Mesenchymal stem cell (in vitro differentiated cells and primary cell): ENCODE data around the gene PPP1R26.

Experiments used
- DNase-seq: peaks from one replicate; pipeline ENCODE4 v3.0.0-alpha.2; 2013
- H2AFZ ChIP-seq: one replicate; pipeline ENCODE4 v1.6.1; 2013; ENCODE audit warnings: low read depth, mild to moderate bottlenecking, control low read depth, inconsistent platforms, low read length, moderate library complexity
- H2AK5ac ChIP-seq: 2 replicates; pipeline ENCODE4 v1.6.1; 2013; ENCODE audit warnings: low read length, moderate library complexity, mild to moderate bottlenecking, inconsistent platforms; ENCODE audit not compliant: severe bottlenecking
- H2BK120ac ChIP-seq: one replicate; pipeline ENCODE4 v1.6.1; 2013; ENCODE audit warnings: low read depth, mild to moderate bottlenecking, inconsistent platforms, low read length, moderate library complexity
- H2BK12ac ChIP-seq, 2 experiments: one replicate each; pipeline ENCODE4 v1.6.1; 2013; ENCODE audit warnings: inconsistent platforms in 2 of 2, low read length in 2 of 2, mild to moderate bottlenecking in 2 of 2, moderate library complexity in 2 of 2, control low read depth in 1 of 2
- H2BK15ac ChIP-seq: one replicate; pipeline ENCODE4 v1.6.1; 2013; ENCODE audit warnings: mild to moderate bottlenecking, low read depth, inconsistent platforms; ENCODE audit not compliant: poor library complexity, severe bottlenecking
- H2BK5ac ChIP-seq: 2 replicates; pipeline ENCODE4 v1.6.1; 2013; ENCODE audit warnings: low read depth, mild to moderate bottlenecking, low read length, control low read depth, inconsistent platforms; ENCODE audit not compliant: poor library complexity, severe bottlenecking
- H3K14ac ChIP-seq, 2 experiments: one replicate each; pipeline ENCODE4 v1.6.1; 2013; ENCODE audit warnings: inconsistent platforms in 2 of 2, low read length in 2 of 2, control low read depth in 1 of 2, mild to moderate bottlenecking in 1 of 2, moderate library complexity in 1 of 2
- H3K18ac ChIP-seq, 2 experiments: one replicate each; pipeline ENCODE4 v1.6.1; 2013; ENCODE audit warnings: inconsistent platforms in 2 of 2, low read length in 2 of 2, control low read depth in 1 of 2, low read depth in 1 of 2, mild to moderate bottlenecking in 1 of 2
- H3K23ac ChIP-seq, 2 experiments: one replicate each; pipeline ENCODE4 v1.6.1; 2013; ENCODE audit warnings: inconsistent platforms in 2 of 2, low read length in 2 of 2, mild to moderate bottlenecking in 2 of 2, moderate library complexity in 2 of 2, control low read depth in 1 of 2
- H3K27ac ChIP-seq: 2 replicates; pipeline ENCODE4 v1.5.1; 2013; ENCODE audit warnings: mild to moderate bottlenecking, moderate library complexity, low read length, control low read depth, inconsistent platforms; ENCODE audit not compliant: poor library complexity, severe bottlenecking
- H3K27me3 ChIP-seq, 2 experiments: 2 replicates each; pipeline versions ENCODE4 v1.6.1 to v1.7.0; 2013; ENCODE audit warnings: low read length in 2 of 2, mild to moderate bottlenecking in 2 of 2, moderate library complexity in 2 of 2, control low read depth in 1 of 2, inconsistent platforms in 1 of 2; ENCODE audit not compliant: control insufficient read depth in 1 of 2, insufficient read depth in 1 of 2
- H3K36me3 ChIP-seq, 2 experiments: 2 replicates each; pipeline versions ENCODE4 v1.6.1 to v1.7.0; 2013; ENCODE audit warnings: low read length in 2 of 2, control low read depth in 1 of 2, inconsistent platforms in 1 of 2, low read depth in 1 of 2, mild to moderate bottlenecking in 1 of 2; ENCODE audit not compliant: insufficient read depth in 2 of 2, control insufficient read depth in 1 of 2
- H3K4ac ChIP-seq, 2 experiments: one replicate each; pipeline ENCODE4 v1.6.1; 2013; ENCODE audit warnings: inconsistent platforms in 2 of 2, low read length in 2 of 2, mild to moderate bottlenecking in 2 of 2, moderate library complexity in 2 of 2, control low read depth in 1 of 2, low read depth in 1 of 2
- H3K4me1 ChIP-seq: 2 replicates; pipeline ENCODE4 v1.6.1; 2013; ENCODE audit warnings: low read depth, low read length, control low read depth; ENCODE audit not compliant: control insufficient read depth, insufficient read depth
- H3K4me2 ChIP-seq: 2 replicates; pipeline ENCODE4 v1.6.1; 2013; ENCODE audit warnings: low read length, mild to moderate bottlenecking, inconsistent platforms; ENCODE audit not compliant: poor library complexity, severe bottlenecking
- H3K4me3 ChIP-seq, 2 experiments: 2 replicates each; pipeline versions ENCODE4 v1.5.1 to v1.7.0; 2013; ENCODE audit warnings: low read length in 2 of 2, mild to moderate bottlenecking in 2 of 2, control low read depth in 1 of 2, low read depth in 1 of 2; ENCODE audit not compliant: insufficient read depth in 1 of 2
- H3K79me1 ChIP-seq: replicated peaks from 2 replicates; pipeline ENCODE4 v1.6.1; 2013; ENCODE audit warnings: mild to moderate bottlenecking, control low read depth, low read length, inconsistent platforms; ENCODE audit not compliant: poor library complexity, severe bottlenecking
- H3K9ac ChIP-seq: 2 replicates; pipeline ENCODE4 v1.7.0; 2013; ENCODE audit warnings: mild to moderate bottlenecking, low read length, moderate library complexity
- H3K9me3 ChIP-seq: 2 replicates; pipeline ENCODE4 v1.7.0; 2013; ENCODE audit warnings: mild to moderate bottlenecking, low read length; ENCODE audit not compliant: control insufficient read depth
- H4K8ac ChIP-seq: one replicate; pipeline ENCODE4 v1.6.1; 2013; ENCODE audit warnings: inconsistent platforms, mild to moderate bottlenecking, low read length, moderate library complexity
- H4K91ac ChIP-seq: one replicate; pipeline ENCODE4 v1.6.1; 2013; ENCODE audit warnings: mild to moderate bottlenecking, low read length, inconsistent platforms
- WGBS: methylation state at CpG from one replicate; pipeline ENCODE4 v1.1.7; 2013; ENCODE audit warnings: mixed read lengths; 5-methylcytosine and 5-hydroxymethylcytosine counted together

The PPP1R26 gene

DNA sequence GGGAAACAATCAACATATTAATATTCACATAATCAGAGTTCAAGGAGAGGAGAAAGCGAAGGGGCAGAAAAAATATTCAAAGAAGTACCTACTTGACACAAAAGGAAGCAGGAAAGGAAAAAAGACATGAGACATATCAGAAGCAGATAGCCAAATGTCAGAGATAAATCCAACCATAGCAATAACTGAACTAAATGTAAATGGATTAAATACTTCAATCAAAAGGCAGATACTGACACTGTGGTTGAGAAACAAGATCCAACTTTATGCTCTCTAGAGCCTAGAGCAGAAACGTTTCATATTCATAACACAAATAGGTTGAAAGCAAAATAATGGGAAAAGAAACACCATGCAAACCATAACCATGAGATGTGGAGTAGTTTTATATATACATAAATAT lies 29.9 kb downstream of the PPP1R26 start:
- Histone ChIP-seq H3K27me3 (peaks cover 0 to 5% of the 10 kb centered on the region in 2 experiments), H3K79me1 (peaks cover 10% of the 10 kb centered on the region), H2BK12ac (no peak overlapping the region), H3K9me3 (peaks cover 7% of the 10 kb centered on the region), H2AFZ (no peak overlapping the region), H3K18ac (no peak overlapping the region), H3K9ac (no peak overlapping the region), H2AK5ac (no peak overlapping the region), H3K27ac (no peak overlapping the region), H3K4me2 (no peak overlapping the region), H2BK5ac (no peak overlapping the region), H4K8ac (no peak overlapping the region), H3K4me1 (peaks cover 17% of the 10 kb centered on the region), H2BK120ac (no peak overlapping the region), H3K4ac (no peak overlapping the region), H3K4me3 (no peak overlapping the region), H3K14ac (no peak overlapping the region), H2BK15ac (no peak overlapping the region), H3K36me3 (peaks cover 9 to 19% of the 10 kb centered on the region in 2 experiments), H4K91ac (no peak overlapping the region), H3K23ac (no peak overlapping the region)
- WGBS = no CpG with 5 or more reads among the region's 2 CpGs
- DNase-seq = no peak

DNA sequence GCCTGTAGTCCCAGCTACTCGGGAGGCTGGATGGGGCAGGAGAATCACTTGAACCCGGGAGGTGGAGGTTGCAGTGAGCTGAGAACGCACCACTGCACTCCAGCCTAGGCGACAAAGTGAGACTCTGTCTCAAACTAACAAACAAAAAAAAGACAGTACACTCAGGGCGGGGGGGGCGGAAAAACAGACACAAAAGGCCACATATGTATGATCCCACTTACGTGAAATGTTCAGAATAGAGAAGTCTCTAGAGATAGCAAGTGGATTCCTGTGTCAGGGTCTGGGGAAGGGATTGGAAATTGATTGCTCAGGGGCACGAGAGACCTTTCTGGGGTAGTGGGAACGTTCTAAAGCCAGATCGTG lies 32.6 kb downstream of the PPP1R26 start:
- no peak overlapping the region for H3K4me2 ChIP-seq
- no peaks in the 10 kb centered on the region for H3K4me1 ChIP-seq
- no peak overlapping the region for H3K14ac ChIP-seq
- H3K27ac ChIP-seq = no peak overlapping the region
- no peak overlapping the region for H3K9ac ChIP-seq
- H3K4ac ChIP-seq = no peak overlapping the region
- no peak overlapping the region for H2BK5ac ChIP-seq
- H2AFZ ChIP-seq = no peak overlapping the region
- H4K8ac ChIP-seq = no peak overlapping the region
- H2BK12ac ChIP-seq = no peak overlapping the region
- no peak overlapping the region for H3K23ac ChIP-seq
- no peak for DNase-seq
- no peak overlapping the region for H2AK5ac ChIP-seq
- no peak overlapping the region for H2BK120ac ChIP-seq
- 88% methylated on average over 9 of the region's 10 CpGs for WGBS
- H3K18ac ChIP-seq = no peak overlapping the region
- H3K4me3 ChIP-seq = no peak overlapping the region
- no peaks in the 10 kb centered on the region for H3K36me3 ChIP-seq
- peaks cover 0 to 21% of the 10 kb centered on the region in 2 experiments for H3K27me3 ChIP-seq
- no peak overlapping the region for H2BK15ac ChIP-seq
- H3K79me1 ChIP-seq = no peaks in the 10 kb centered on the region
- H3K9me3 ChIP-seq = peaks cover 7% of the 10 kb centered on the region
- H4K91ac ChIP-seq = no peak overlapping the region

DNA sequence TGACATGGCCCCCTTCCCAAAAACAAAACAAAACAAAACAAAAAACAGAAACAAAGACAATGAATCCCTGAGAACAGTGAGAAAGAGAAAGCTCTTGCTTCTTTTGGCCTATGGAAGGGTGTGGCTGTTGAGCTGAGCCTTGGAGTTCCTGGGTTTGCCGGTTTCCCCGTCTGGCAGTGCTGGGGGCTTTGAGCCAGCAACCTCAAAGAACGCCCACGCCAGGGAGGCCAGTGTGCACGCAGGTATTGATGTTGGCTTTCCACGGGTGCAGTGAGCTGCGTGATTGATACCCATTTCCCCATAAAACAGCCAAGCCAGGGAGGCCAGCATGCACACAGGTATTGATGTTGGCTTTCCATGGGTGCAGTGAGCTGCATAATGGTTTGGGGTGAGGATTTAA lies 33.3 kb downstream of the PPP1R26 start:
- H4K91ac ChIP-seq = peak overlapping the region; percentile 29
- no peak overlapping the region for H3K14ac ChIP-seq
- no peak for DNase-seq
- no peak overlapping the region for H3K4me3 ChIP-seq
- no peak overlapping the region for H4K8ac ChIP-seq
- no peak overlapping the region for H2BK15ac ChIP-seq
- no peak overlapping the region for H3K18ac ChIP-seq
- H3K4me2 ChIP-seq = no peak overlapping the region
- no peaks in the 10 kb centered on the region for H3K4me1 ChIP-seq
- H3K23ac ChIP-seq = no peak overlapping the region
- no peak overlapping the region for H2BK5ac ChIP-seq
- H3K4ac ChIP-seq = no peak overlapping the region
- no peak overlapping the region for H2AK5ac ChIP-seq
- peaks cover 7% of the 10 kb centered on the region for H3K9me3 ChIP-seq
- no peak overlapping the region for H3K27ac ChIP-seq
- no peak overlapping the region for H2AFZ ChIP-seq
- no peak overlapping the region for H3K9ac ChIP-seq
- no peaks in the 10 kb centered on the region for H3K36me3 ChIP-seq
- no peaks in the 10 kb centered on the region for H3K79me1 ChIP-seq
- peaks cover 0 to 27% of the 10 kb centered on the region in 2 experiments for H3K27me3 ChIP-seq
- WGBS = 96% methylated on average over 3 of the region's 7 CpGs
- no peak overlapping the region for H2BK12ac ChIP-seq
- no peak overlapping the region for H2BK120ac ChIP-seq

DNA sequence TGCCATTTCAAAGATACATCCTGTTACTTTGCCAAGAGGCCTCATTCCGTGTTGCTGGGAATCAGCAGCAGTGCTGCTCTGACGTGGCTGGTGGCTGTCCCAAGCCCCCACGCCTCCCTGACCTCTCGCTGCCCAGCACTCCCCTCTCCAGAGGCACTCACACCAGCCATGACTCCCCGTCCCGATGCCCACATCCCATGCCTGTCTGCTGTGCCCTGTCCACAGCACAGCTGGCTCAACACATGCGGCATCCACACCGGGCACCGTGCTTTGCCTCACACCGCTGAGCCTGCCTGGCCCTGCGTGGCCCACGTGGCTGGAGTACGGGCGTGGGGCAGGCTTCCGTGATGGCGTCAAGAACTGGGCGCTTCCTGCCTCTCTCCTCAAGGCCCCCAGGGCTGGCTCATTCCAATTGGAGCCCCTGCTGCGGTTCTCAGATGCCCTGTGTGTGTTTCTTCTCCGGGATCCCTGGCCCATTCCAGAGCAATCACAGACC lies 33.8 kb downstream of the PPP1R26 start:
- peak overlapping the region in 1 of 2 experiments; percentile 11 for H3K14ac ChIP-seq
- H3K18ac ChIP-seq = no peak overlapping the region
- DNase-seq = no peak
- H3K27me3 ChIP-seq = peaks cover 0 to 32% of the 10 kb centered on the region in 2 experiments
- no peak overlapping the region for H3K27ac ChIP-seq
- H3K23ac ChIP-seq = no peak overlapping the region
- H3K9me3 ChIP-seq = peaks cover 7% of the 10 kb centered on the region
- H2BK15ac ChIP-seq = no peak overlapping the region
- H2AK5ac ChIP-seq = no peak overlapping the region
- H2BK12ac ChIP-seq = no peak overlapping the region
- peak overlapping the region; percentile 64 for H4K91ac ChIP-seq
- no peak overlapping the region for H4K8ac ChIP-seq
- H3K9ac ChIP-seq = no peak overlapping the region
- 91% methylated on average over 19 of the region's 19 CpGs for whole genome bisulfite sequencing
- no peak overlapping the region for H2AFZ ChIP-seq
- H3K4me1 ChIP-seq = no peaks in the 10 kb centered on the region
- H2BK5ac ChIP-seq = no peak overlapping the region
- H2BK120ac ChIP-seq = no peak overlapping the region
- H3K4me2 ChIP-seq = no peak overlapping the region
- no peak overlapping the region for H3K4me3 ChIP-seq
- H3K36me3 ChIP-seq = no peaks in the 10 kb centered on the region
- no peaks in the 10 kb centered on the region for H3K79me1 ChIP-seq
- no peak overlapping the region for H3K4ac ChIP-seq
